Raji (cell line): ENCODE data around the gene RHOH.

Experiments
- POLR2A ChIP-seq: IDR thresholded peaks from 2 replicates; pipeline ENCODE4 v1.6.1; 2011; ENCODE audit warnings: low read depth, low read length, control low read depth; ENCODE audit not compliant: insufficient read depth

Gene RHOH

DNA sequence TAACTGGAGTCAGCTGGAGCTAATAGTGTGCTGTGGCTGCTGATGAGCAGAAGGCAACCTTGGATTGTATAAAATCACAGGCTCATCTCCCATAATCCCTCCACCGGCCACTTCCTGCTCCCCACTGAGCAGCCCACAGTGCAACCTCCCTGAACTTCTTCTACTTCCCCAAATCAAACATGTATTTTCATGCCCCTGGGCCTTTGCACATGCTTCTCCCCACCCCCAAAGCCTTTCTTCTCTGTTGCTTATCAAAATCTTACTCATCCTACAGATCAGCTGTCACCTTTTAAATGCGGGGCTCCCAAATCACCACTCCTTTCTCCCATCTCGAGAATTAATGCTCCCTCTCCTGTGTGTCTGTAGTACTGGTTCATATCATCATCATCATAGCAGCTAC is 35.8 kb downstream of the RHOH start:
- TF ChIP-seq POLR2A: no peak

DNA sequence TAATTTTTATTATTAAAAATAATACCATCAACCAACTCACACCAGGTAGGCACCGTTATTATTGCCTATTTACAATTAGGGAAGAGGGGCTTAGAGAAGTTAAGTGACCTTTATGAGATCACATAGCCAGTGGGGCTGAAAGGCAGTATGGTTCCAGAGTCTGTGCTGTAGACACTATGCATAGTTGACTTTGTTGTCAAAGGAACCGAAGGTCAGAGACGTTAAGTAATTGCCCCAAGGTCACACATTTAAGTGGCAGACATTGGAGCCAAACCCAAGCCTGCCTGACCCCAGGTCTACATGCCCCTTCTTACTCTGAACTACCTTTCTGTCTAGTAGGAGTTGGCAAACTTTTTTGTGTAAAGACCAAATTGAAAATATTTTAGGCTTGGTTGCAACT is 36.4 kb downstream of the RHOH start:
- no peak for TF ChIP-seq POLR2A

GRCh38 chr4:40234519-40235039 is 37.7 kb downstream of the RHOH start:
- no peak for TF ChIP-seq POLR2A

DNA sequence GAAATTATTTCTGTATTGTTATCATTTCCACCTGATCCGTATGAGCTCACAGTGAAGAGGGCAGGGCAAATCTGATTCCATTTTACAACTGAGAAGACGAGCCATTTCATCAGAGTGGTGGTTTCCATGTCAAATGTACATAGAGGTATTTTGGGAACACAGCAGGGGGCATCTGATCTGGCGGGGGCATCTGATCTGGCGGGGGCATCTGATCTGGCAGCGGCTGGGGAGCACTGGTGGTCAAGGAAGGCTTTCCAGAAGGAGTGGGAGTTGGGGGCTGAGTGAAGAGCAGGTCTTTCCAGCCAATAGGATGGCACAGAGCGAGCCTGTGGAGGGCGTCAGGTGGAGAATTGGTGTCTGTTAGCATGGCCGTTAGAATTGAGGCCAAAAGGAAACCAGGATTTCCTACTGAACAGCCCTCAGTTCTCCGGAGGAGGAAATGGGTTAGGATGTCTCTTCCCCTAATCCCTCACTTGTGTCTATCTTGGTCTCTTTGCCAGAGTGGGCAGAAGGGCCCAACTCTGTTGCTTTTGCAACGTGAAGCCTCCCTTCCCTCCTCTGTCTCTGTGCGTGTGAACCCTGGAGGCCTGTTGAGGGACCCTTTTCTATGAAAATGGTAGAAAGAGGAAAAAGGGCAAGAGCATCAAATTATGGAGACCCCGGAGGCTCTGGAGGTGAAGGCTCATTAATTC is 41.3 kb downstream of the RHOH start:
- no peak for TF ChIP-seq POLR2A

GRCh38 chr4:40238700-40239548 is 42.1 kb downstream of the RHOH start:
- no peak for TF ChIP-seq POLR2A

DNA sequence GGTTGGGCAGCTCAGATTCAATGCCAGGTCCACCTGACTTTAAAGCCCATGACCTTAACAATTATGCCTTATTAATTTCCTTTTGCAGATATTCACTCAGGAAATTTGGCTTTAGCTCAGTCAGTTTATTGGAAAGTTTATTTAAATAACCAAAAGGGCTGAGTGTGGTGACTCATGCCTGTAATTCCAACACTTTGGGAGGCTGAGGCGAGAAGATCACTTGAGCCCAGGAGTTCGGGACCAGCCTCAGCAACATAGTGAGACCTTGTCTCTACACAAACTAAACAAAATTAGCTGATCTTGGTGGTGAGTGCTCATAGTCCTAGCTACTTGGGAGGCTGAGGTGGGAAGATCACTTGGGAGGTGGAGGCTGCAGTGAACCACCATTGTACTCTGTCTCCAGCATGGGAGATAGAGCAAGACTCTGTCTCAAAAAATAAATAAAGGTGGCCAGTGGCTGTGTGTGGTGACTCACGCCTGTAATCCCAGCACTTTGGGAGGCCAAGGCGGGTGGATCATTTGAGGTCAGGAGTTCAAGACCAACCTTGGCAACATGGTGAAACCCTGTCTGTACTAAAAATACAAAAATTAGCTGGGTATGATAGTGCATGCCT is 43.3 kb downstream of the RHOH start:
- TF ChIP-seq POLR2A: no peak

DNA sequence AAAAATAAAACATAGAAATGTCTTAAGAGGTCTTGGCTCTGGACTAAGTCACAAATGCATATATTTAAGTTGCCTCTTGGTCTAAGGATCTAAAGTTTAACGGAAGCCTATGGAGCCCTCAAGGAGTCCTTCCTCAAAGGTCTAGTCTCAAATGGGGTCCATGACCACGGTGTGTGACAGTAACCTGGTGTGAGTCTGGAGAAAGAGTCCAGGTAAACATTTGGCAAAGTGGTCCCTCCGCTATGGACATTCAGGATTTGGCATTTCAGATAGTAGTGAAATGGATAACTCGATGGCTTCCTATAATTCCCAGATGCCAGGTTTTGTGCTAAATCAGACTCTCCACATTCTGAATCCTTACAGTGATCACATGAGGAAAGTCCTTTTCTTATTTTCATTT is 44.2 kb downstream of the RHOH start:
- no peak for TF ChIP-seq POLR2A

DNA sequence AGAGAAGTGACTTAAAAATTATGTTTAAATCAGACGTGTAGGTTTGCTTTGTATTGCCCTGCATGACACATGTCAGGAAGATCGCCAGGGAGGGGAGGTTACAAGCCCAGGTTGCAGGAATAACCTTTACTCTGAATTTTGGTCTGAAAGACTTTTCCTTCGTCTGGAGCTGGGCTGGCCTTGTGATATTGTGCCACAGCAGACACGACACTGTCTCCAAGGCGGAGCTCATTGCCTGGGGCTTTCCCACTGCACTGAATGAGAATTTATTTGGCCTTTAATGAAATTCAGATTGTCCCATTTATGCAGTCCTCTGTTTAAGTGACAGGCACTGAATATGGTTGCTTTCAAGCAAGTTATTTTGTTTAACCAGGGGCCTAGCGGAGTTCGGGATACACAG is 45.1 kb downstream of the RHOH start:
- no peak for TF ChIP-seq POLR2A

- TF ChIP-seq POLR2A: no peak
Observed at GRCh38 chr4:40243386-40243948, 46.6 kb downstream of the RHOH start.

DNA sequence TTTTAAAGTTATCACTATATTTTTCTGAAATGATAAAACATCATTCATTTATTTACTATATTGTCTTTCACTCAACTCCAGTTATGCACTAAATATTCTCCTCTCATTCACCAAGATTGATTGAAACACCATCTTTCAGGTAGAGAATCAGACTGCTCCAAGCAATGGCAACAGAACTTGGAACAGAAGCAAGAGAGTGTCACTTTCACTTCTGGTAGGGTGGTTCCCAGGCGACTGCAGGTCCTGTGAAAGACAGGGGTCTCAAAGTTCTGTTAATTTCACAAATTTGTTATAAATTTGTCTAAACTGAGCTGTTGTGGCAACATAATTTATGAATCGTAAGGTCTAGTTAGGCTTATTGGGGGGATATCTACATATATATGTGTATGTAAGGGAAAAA is 47.8 kb downstream of the RHOH start:
- no peak for TF ChIP-seq POLR2A

DNA sequence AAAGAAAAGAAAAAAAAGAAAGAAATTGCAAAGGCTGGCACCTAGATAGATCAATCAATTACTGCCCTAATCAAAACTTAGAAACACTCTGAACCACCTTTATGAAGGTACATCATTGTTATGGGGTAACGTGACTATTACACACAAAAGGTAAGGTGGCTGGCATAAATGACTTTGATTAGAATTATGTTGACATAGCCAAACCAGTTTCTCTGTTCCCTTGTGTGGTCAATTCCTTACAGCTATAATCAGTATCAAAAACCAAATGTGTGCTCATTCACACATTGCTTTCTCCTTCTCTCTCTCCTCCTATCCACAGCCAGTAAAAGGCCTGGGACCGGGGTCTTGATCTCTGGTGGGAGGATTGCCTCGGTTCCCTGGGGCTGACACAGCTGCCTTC is 48.7 kb downstream of the RHOH start:
- no peak for TF ChIP-seq POLR2A

DNA sequence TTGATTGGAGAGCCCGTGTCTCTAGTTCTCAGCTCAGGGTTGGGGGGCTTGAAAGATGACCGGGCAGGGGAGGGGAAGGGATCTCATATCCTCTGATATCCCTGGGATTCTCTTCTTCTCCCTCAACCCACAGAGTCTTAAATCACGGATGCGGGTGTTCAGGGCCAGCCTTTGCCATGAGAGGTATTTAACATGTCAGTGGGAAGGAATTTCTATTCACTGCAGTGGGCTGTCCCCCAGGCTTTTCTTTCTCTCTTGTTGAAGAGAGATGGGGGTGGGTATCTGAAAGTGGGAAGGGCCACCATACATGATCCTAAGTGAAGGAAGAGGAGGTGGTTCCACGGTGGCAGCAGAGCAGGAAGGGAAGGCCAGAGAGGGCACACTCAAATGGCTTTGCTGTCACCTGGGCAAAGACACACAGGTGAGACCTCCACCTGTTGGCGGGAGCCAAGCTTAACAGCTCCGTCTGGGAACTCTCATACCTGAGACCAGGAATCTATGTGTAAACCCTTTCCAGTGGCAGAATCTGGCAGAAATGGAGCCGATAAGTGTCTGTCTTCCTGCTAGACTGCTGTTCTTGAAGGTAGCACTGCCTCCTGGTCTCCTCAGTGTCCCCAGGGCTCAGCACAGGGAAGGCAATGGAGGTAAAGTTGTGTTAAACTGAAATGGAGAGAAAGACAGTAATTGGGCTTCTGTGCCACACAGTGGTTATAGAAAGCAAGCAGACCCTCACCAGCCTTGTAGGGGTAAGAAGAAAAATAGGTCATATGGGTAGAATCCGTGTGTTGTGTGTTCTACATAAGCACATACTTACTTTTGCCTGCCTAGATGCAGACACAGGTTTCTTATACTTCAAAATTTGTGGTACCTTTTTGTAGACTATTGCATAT is 49.4 kb downstream of the RHOH start:
- no peak for TF ChIP-seq POLR2A

- TF ChIP-seq POLR2A: no peak
Observed at GRCh38 chr4:40246938-40247337, 50.1 kb downstream of the RHOH start.

- 0 out of 2 replicates have a peak, but pooled peaks have one; percentile 25 for TF ChIP-seq POLR2A
Observed at GRCh38 chr4:40247350-40247749, 50.5 kb downstream of the RHOH start.
